Endothelial cell (in vitro differentiated cells): ENCODE results near the gene SMARCA2. TPM values are rescaled to one million over a fixed set of nuclear protein-coding genes. Genes with fewer than 3 reads are reported as not detected.

Experiments used
- DNase-seq: peaks from one replicate; pipeline ENCODE4 v3.0.0; 2021; ENCODE audit warnings: low spot score
- H3K27ac Mint-ChIP-seq: one replicate; pipeline ENCODE4 v1.8.0; 2021; ENCODE audit warnings: mixed read lengths, inconsistent platforms; ENCODE audit not compliant: unreplicated experiment
- H3K27me3 Mint-ChIP-seq: one replicate; pipeline ENCODE4 v1.8.0; 2021; ENCODE audit warnings: mild to moderate bottlenecking, moderate library complexity, mixed read lengths, inconsistent platforms; ENCODE audit not compliant: unreplicated experiment
- H3K36me3 Mint-ChIP-seq: one replicate; pipeline ENCODE4 v1.8.0; 2021; ENCODE audit warnings: mild to moderate bottlenecking, low read depth, mixed read lengths, inconsistent platforms; ENCODE audit not compliant: unreplicated experiment
- H3K4me1 Mint-ChIP-seq: one replicate; pipeline ENCODE4 v1.8.0; 2021; ENCODE audit warnings: mild to moderate bottlenecking, mixed read lengths, inconsistent platforms; ENCODE audit not compliant: unreplicated experiment
- H3K4me3 Mint-ChIP-seq: one replicate; pipeline ENCODE4 v1.8.0; 2021; ENCODE audit warnings: mild to moderate bottlenecking, mixed read lengths, inconsistent platforms; ENCODE audit not compliant: unreplicated experiment
- H3K9me3 Mint-ChIP-seq: one replicate; pipeline ENCODE4 v1.8.0; 2021; ENCODE audit warnings: mixed read lengths, inconsistent platforms; ENCODE audit not compliant: unreplicated experiment
- CTCF ChIP-seq: fragments of 200-600 bp; sonication (generic); IDR thresholded peaks from one replicate; pipeline ENCODE4 v1.5.0; 2021; ENCODE audit warnings: antibody characterized with exemption; ENCODE audit not compliant: unreplicated experiment
- total RNA-seq: library from RNA; stranded (reverse); fragmentation: NEBNext Ultra II Directional; extraction: Animal tissue kit (Norgen Biotek cat#: 25700); gene quantifications from one replicate; pipeline ENCODE4 v1.2.1, GENCODE V29; 2021; ENCODE audit not compliant: unreplicated experiment

The SMARCA2 gene
- total RNA-seq, 1 donor from 2014 or later = 43.7 TPM

DNA sequence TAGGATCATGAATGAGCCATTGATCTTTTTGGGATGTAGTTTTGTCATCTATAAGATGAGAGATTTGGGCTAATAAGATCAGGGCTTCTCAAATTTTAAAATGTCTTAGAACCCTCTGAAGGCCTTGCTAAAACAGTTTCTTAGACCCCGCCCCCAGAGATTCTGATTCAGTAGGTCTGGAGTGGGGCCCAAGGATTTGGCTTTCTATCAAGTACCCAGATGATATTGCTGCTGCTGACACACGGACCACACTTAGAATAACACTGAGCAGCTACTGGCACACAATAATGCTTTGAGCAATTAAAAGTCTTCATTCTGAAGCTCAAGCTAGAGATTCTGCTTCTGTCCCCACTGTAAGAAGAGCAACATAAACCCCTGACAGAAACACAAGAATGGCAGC lies 216.7 kb downstream of the SMARCA2 start:
- no peak for DNase-seq
- no peaks in the 10 kb centered on the region for H3K9me3 Mint-ChIP-seq
- H3K4me1 Mint-ChIP-seq = peaks cover 9% of the 10 kb centered on the region
- H3K27me3 Mint-ChIP-seq = peaks cover 6% of the 10 kb centered on the region
- no peaks in the 10 kb centered on the region for H3K36me3 Mint-ChIP-seq
- H3K4me3 Mint-ChIP-seq = no peak overlapping the region
- no peak for TF ChIP-seq CTCF
- no peak overlapping the region for H3K27ac Mint-ChIP-seq

DNA sequence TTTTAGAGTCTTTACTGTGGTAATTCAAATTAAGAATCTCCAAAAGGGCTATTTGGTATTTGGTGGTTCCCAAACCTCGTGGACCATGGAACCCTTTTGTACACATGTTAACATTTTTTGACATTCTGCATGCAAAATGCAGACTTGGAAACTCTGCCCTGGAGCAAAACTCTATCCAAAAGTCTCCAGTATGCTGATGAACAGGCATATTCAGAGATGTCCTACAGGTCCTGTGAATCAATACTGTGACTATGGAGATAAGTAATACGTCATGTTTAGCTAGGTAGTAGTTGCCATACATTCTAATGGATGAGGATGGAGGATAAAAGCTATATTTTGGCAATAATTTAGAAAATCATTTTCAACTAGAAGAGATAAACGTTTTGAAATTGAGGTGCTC lies 218.1 kb downstream of the SMARCA2 start:
- DNase-seq = no peak
- TF ChIP-seq CTCF = no peak
- peaks cover 6% of the 10 kb centered on the region for H3K27me3 Mint-ChIP-seq
- H3K4me1 Mint-ChIP-seq = peaks cover 7% of the 10 kb centered on the region
- H3K4me3 Mint-ChIP-seq = no peak overlapping the region
- H3K9me3 Mint-ChIP-seq = no peaks in the 10 kb centered on the region
- no peaks in the 10 kb centered on the region for H3K36me3 Mint-ChIP-seq
- H3K27ac Mint-ChIP-seq = no peak overlapping the region

GRCh38 chr9:2234371-2234893 lies 219.3 kb downstream of the SMARCA2 start:
- no peak for TF ChIP-seq CTCF
- Mint-ChIP-seq H3K4me1 (peaks cover 2% of the 10 kb centered on the region), H3K36me3 (no peaks in the 10 kb centered on the region), H3K4me3 (no peak overlapping the region), H3K27ac (no peak overlapping the region), H3K9me3 (no peaks in the 10 kb centered on the region), H3K27me3 (peaks cover 6% of the 10 kb centered on the region)
- DNase-seq = no peak

DNA sequence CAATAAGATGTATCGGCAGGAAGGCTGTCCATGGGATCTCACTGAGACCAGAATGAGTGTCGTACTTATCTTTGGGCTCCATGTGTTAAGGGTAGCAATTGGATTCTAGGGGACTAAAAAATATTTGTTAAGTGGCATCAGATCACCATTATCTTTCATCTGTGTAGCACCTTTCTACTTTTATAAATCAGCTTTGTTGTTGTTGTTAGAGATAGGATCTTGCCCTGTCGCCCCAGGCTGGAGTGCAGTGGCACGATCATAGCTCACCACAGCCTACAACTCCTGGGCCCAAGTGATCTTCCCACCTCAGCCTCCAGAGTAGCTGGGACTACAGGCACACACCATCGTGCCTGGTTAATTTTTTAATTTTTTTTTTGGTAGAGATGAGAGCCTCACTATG lies 220.5 kb downstream of the SMARCA2 start:
- Mint-ChIP-seq H3K9me3 (no peaks in the 10 kb centered on the region), H3K27ac (no peak overlapping the region), H3K27me3 (peaks cover 6% of the 10 kb centered on the region), H3K4me3 (no peak overlapping the region), H3K4me1 (peaks cover 4% of the 10 kb centered on the region), H3K36me3 (no peaks in the 10 kb centered on the region)
- DNase-seq = no peak
- TF ChIP-seq CTCF = no peak

DNA sequence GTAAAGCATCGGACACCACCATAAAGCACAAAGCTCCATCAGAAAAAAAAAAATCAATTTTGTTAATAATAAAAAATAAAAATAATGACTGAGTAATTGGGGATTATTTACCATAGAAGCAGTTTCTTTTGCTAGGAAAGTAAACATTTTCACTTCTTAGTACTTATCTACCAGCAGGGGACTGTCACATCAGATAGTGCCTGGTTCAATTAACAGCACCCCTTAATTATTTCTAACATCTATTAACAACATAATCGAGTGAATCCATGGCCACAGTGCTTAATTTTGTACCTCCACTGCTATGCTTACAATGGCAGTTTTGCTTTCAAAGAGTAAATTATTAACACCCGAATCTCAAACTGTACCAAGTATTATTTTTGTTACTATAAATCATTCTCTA lies 221.7 kb downstream of the SMARCA2 start:
- Mint-ChIP-seq H3K4me3 (no peak overlapping the region), H3K27ac (no peak overlapping the region), H3K9me3 (no peaks in the 10 kb centered on the region), H3K4me1 (peaks cover 13% of the 10 kb centered on the region), H3K27me3 (peaks cover 5% of the 10 kb centered on the region), H3K36me3 (no peaks in the 10 kb centered on the region)
- TF ChIP-seq CTCF = no peak
- DNase-seq = no peak
